ENCODE data around the gene SPTB.

- TF ChIP-seq CTCF (IDR thresholded peaks at IDR 0.05; ENCODE audit: low read depth, low read length), result no peak
- TF ChIP-seq POLR2A (IDR thresholded peaks at IDR 0.05; ENCODE audit: extremely low read depth, insufficient read length), result no peak
- TF ChIP-seq MYC (IDR thresholded peaks at IDR 0.05; ENCODE audit: low read depth, low read length), result no peak
- TF ChIP-seq, protein P1, sequence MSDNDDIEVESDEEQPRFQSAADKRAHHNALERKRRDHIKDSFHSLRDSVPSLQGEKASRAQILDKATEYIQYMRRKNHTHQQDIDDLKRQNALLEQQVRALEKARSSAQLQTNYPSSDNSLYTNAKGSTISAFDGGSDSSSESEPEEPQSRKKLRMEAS (IDR thresholded peaks at IDR 0.05; ENCODE audit: low read depth, low read length), result no peak
Observed at GRCh38 chr14:64812412-64812811, 67.3 kb downstream of the SPTB start.
